Measurements from ENCODE around the gene NAPA. TPM values are rescaled to one million over a fixed set of nuclear protein-coding genes. Genes with fewer than 3 reads are reported as not detected.

Gene NAPA
- total and polyA plus RNA-seq, 3 donors from 2014 or later = 194 to 257 (median 227) TPM

GRCh38 chr19:47503826-47504150 is 11.1 kb downstream of the NAPA start:
- peaks cover 26% of the 10 kb centered on the region for H3K4me1 ChIP-seq
- no peaks in the 10 kb centered on the region for H3K27me3 ChIP-seq
- 73 to 85% methylated on average over 5 of the region's 5 CpGs for WGBS, 2 donors
- no peak for DNase-seq
- TF ChIP-seq CTCF (IDR thresholded peaks at IDR 0.05) = no peak
- TF ChIP-seq POLR2A (IDR thresholded peaks at IDR 0.05) = no peak
- no peak overlapping the region for H3K4me3 ChIP-seq
- intact Hi-C loops (cut with DNase I; ENCODE audit: low total_unique reads) = no loop called here
- H3K36me3 ChIP-seq (ENCODE audit: low read depth, missing control alignments) = no peaks in the 10 kb centered on the region
- no peaks in the 10 kb centered on the region for H3K9me3 ChIP-seq
- H3K27ac ChIP-seq = no peak overlapping the region

- WGBS, 2 donors = 87 to 92% methylated on average over 11 to 13 of the region's 13 CpGs
- Histone ChIP-seq H3K4me3 (no peak overlapping the region), H3K36me3 (ENCODE audit: low read depth, missing control alignments) (no peaks in the 10 kb centered on the region), H3K27ac (no peak overlapping the region), H3K4me1 (peaks cover 21% of the 10 kb centered on the region), H3K27me3 (no peaks in the 10 kb centered on the region), H3K9me3 (no peaks in the 10 kb centered on the region)
- intact Hi-C loops (cut with DNase I; ENCODE audit: low total_unique reads) = no loop called here
- DNase-seq = no peak
- no peak for TF ChIP-seq CTCF (IDR thresholded peaks at IDR 0.05)
- TF ChIP-seq POLR2A (IDR thresholded peaks at IDR 0.05) = no peak
Observed at GRCh38 chr19:47503130-47503825, 11.6 kb downstream of the NAPA start.

GRCh38 chr19:47499863-47500830 is 14.7 kb downstream of the NAPA start:
- TF ChIP-seq POLR2A (IDR thresholded peaks at IDR 0.05) (no peak), CTCF (IDR thresholded peaks at IDR 0.05) (no peak)
- intact Hi-C loops (cut with DNase I; ENCODE audit: low total_unique reads) = no loop called here
- no peak for DNase-seq
- H3K27ac ChIP-seq = no peak overlapping the region
- H3K27me3 ChIP-seq = no peaks in the 10 kb centered on the region
- WGBS, 2 donors = 86 to 89% methylated on average over 29 to 32 of the region's 32 CpGs
- H3K4me1 ChIP-seq = no peaks in the 10 kb centered on the region
- H3K9me3 ChIP-seq = no peaks in the 10 kb centered on the region
- no peak overlapping the region for H3K4me3 ChIP-seq
- H3K36me3 ChIP-seq (ENCODE audit: low read depth, missing control alignments) = no peaks in the 10 kb centered on the region

GRCh38 chr19:47499371-47499770 is 15.5 kb downstream of the NAPA start:
- no peak overlapping the region for H3K27ac ChIP-seq
- H3K4me1 ChIP-seq = no peaks in the 10 kb centered on the region
- no peaks in the 10 kb centered on the region for H3K9me3 ChIP-seq
- intact Hi-C loops (cut with DNase I; ENCODE audit: low total_unique reads) = no loop called here
- TF ChIP-seq CTCF (IDR thresholded peaks at IDR 0.05) (no peak), POLR2A (IDR thresholded peaks at IDR 0.05) (no peak)
- WGBS, 2 donors = 89 to 92% methylated on average over 3 to 7 of the region's 7 CpGs
- H3K36me3 ChIP-seq (ENCODE audit: low read depth, missing control alignments) = no peaks in the 10 kb centered on the region
- no peaks in the 10 kb centered on the region for H3K27me3 ChIP-seq
- no peak overlapping the region for H3K4me3 ChIP-seq
- no peak for DNase-seq

All from testis (tissue), 3 donors.